ENCODE data around the gene FAM111A. TPM values are rescaled to one million over a fixed set of nuclear protein-coding genes. Genes with fewer than 3 reads are reported as not detected.
"Not testable (repeated sequence)": the region's sequence is repeated elsewhere in the genome, so short reads cannot be mapped to it uniquely, and the experiment has no call there.

FAM111A gene, protein sequence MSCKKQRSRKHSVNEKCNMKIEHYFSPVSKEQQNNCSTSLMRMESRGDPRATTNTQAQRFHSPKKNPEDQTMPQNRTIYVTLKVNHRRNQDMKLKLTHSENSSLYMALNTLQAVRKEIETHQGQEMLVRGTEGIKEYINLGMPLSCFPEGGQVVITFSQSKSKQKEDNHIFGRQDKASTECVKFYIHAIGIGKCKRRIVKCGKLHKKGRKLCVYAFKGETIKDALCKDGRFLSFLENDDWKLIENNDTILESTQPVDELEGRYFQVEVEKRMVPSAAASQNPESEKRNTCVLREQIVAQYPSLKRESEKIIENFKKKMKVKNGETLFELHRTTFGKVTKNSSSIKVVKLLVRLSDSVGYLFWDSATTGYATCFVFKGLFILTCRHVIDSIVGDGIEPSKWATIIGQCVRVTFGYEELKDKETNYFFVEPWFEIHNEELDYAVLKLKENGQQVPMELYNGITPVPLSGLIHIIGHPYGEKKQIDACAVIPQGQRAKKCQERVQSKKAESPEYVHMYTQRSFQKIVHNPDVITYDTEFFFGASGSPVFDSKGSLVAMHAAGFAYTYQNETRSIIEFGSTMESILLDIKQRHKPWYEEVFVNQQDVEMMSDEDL
- 100 to 1,000 TPM in 2 of 3 donors, 10 to 100 TPM in 1; 93.7 to 125 (median 102) TPM for total RNA-seq
- 126 TPM for total RNA-seq (2013)

DNA sequence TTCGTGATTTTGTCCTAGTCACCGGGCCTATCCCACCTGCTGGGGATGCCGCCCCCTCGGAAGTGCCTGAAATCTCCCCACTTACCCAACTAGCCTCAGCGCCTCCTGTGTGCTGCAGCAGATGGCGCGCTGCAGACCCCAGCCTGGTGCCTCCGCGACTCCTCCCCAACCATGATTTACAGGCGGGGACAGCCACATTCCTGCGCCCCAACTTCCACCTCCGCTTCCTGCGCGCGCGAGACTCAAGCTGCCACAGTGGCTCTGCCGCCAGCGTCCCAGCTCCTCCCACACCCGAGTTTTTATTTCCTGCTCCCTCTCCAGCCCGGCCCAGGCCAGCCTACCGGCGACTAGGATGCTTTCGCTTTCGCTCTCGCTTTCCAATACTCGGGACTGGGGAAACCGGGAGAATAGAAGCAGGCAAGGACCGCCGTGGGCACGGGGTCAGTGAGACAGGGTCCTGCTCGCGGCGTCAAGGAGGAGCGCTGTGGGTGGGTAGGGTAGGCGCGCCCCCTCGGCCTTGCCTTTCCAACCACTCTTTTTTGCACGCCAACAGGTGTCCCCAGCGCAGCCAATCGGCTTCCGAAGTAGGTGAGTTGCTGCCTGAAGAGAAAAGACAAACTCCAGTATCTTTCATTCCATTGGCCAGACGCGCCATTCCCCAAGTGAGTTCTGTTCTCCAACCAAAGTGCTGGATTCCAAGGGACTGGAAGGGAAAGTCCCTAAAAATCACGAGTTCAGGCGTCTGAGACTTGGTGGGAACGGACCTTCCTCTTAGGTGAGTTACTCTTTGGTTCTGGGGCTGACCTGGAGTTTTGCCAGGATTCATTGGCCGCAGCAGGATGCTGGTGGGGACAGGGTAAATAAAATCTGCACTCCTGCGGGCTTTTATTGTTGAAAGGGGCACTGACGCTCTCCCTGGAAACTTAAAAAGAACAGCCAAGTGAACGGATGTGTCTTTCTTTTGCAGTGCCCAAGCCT is at the start of gene FAM111A:
Gene FAM111A, plus strand, starts transcription at position 327 of the 978 bp plus-strand sequence. CDS start 6,017 bp downstream, outside the sequence.
- H3K4me1 ChIP-seq (ENCODE audit: control insufficient read depth, insufficient read depth, low read length) = peaks cover 18% of the 10 kb centered on the region
- Mint-ChIP-seq H3K4me1 (peaks cover 50 to 52% of the 10 kb centered on the region in 2 donors), H3K9me3 (no peaks in the 10 kb centered on the region), H3K27ac (peak within 1 kb of the TSS; percentile 95 to 98), H3K27me3 (ENCODE audit: low read depth in 2 of 2) (no peaks in the 10 kb centered on the region), H3K4me3 (peak within 1 kb of the TSS; percentile 100), H3K36me3 (no peaks in the 10 kb centered on the region)
- DNase-seq (peak; percentile 75 to 94), ATAC-seq (peak; percentile 83 to 92 (median 85))
- TF ChIP-seq, protein P1, sequence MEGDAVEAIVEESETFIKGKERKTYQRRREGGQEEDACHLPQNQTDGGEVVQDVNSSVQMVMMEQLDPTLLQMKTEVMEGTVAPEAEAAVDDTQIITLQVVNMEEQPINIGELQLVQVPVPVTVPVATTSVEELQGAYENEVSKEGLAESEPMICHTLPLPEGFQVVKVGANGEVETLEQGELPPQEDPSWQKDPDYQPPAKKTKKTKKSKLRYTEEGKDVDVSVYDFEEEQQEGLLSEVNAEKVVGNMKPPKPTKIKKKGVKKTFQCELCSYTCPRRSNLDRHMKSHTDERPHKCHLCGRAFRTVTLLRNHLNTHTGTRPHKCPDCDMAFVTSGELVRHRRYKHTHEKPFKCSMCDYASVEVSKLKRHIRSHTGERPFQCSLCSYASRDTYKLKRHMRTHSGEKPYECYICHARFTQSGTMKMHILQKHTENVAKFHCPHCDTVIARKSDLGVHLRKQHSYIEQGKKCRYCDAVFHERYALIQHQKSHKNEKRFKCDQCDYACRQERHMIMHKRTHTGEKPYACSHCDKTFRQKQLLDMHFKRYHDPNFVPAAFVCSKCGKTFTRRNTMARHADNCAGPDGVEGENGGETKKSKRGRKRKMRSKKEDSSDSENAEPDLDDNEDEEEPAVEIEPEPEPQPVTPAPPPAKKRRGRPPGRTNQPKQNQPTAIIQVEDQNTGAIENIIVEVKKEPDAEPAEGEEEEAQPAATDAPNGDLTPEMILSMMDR (IDR thresholded peaks at IDR 0.05) = no peak
- peak within 1 kb of the TSS; percentile 88 for H3K4me3 ChIP-seq (ENCODE audit: low read length)
- H3K27ac ChIP-seq (ENCODE audit: low read length) = peak within 1 kb of the TSS; percentile 94
- WGBS (ENCODE audit: insufficient coverage) = under 1% methylated on average over 50 of the region's 50 CpGs
- no peaks in the 10 kb centered on the region for H3K27me3 ChIP-seq (ENCODE audit: control insufficient read depth, insufficient read depth, low read length)
- H3K9me3 ChIP-seq (ENCODE audit: control insufficient read depth, insufficient read depth, low read length) = no peaks in the 10 kb centered on the region
- peaks cover 11% of the 10 kb centered on the region for H3K36me3 ChIP-seq (ENCODE audit: control insufficient read depth, insufficient read depth, low read length)
- intact Hi-C loops (cut with micrococcal nuclease) = loop anchor here (1.0 to 5.0 kb wide), 3 partner anchors 28 to 1486 kb away; partner anchors contain the start of genes CLP1 and ZFP91

DNA sequence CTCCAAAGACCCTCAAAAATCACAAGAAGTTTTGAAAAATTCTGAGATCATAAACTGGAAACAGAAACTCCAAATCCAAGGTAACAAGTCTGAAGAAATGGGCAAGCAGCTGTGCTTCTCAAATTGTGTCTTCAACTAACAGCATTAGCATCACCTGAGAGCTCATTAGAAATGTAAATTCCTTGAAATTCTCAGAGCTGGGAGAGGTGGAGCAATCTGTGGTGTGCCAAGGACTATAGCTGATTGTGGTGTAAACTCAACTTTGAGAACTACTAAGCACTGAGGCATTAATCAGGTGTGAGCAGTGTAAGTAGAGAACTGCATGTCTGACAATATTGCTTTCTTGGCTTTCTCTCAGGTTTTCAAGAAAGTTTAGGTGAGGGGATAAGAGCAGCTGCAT is 49.1 kb upstream of the FAM111A start:
- H3K36me3 ChIP-seq (ENCODE audit: control insufficient read depth, insufficient read depth, low read length); H3K27me3 ChIP-seq (ENCODE audit: control insufficient read depth, insufficient read depth, low read length); intact Hi-C loops (cut with micrococcal nuclease); H3K4me3 Mint-ChIP-seq; H3K9me3 Mint-ChIP-seq; H3K27ac Mint-ChIP-seq; H3K4me1 Mint-ChIP-seq; DNase-seq; H3K36me3 Mint-ChIP-seq; H3K4me3 ChIP-seq (ENCODE audit: low read length); H3K27ac ChIP-seq (ENCODE audit: low read length); H3K9me3 ChIP-seq (ENCODE audit: control insufficient read depth, insufficient read depth, low read length); ATAC-seq; H3K4me1 ChIP-seq (ENCODE audit: control insufficient read depth, insufficient read depth, low read length): not testable (repeated sequence)
- H3K27me3 Mint-ChIP-seq (ENCODE audit: low read depth in 2 of 2) = peaks cover 18 to 46% of the 10 kb centered on the region in 2 donors

DNA sequence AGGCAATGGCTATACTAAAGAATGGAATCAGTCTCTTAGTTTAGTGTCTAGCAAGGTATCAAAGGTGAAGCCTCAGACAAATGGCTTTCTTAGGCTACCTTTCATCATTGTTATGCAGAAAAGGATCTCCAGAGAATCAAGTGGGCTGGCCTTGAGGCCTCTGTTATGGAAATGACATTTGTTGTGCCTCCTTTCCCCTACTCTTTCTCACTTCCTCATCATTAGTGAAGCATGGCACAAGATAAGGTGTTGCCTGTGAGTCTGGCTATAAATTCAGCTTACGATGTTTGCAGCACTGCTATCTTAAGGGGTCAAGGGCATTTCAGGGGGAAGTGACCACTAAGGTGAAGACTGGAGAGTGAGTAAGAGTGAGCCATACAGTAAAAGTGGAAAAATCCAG is 47.4 kb upstream of the FAM111A start:
- H3K4me3 Mint-ChIP-seq; intact Hi-C loops (cut with micrococcal nuclease); H3K27me3 ChIP-seq (ENCODE audit: control insufficient read depth, insufficient read depth, low read length); H3K4me1 ChIP-seq (ENCODE audit: control insufficient read depth, insufficient read depth, low read length); ATAC-seq; H3K36me3 Mint-ChIP-seq; H3K9me3 Mint-ChIP-seq; H3K27ac Mint-ChIP-seq; H3K9me3 ChIP-seq (ENCODE audit: control insufficient read depth, insufficient read depth, low read length); H3K4me3 ChIP-seq (ENCODE audit: low read length); H3K36me3 ChIP-seq (ENCODE audit: control insufficient read depth, insufficient read depth, low read length); H3K4me1 Mint-ChIP-seq; H3K27ac ChIP-seq (ENCODE audit: low read length); DNase-seq: not testable (repeated sequence)
- 62% methylated on average over 1 of the region's 1 CpG for WGBS (ENCODE audit: insufficient coverage)
- peaks cover 17 to 41% of the 10 kb centered on the region in 2 donors for H3K27me3 Mint-ChIP-seq (ENCODE audit: low read depth in 2 of 2)

DNA sequence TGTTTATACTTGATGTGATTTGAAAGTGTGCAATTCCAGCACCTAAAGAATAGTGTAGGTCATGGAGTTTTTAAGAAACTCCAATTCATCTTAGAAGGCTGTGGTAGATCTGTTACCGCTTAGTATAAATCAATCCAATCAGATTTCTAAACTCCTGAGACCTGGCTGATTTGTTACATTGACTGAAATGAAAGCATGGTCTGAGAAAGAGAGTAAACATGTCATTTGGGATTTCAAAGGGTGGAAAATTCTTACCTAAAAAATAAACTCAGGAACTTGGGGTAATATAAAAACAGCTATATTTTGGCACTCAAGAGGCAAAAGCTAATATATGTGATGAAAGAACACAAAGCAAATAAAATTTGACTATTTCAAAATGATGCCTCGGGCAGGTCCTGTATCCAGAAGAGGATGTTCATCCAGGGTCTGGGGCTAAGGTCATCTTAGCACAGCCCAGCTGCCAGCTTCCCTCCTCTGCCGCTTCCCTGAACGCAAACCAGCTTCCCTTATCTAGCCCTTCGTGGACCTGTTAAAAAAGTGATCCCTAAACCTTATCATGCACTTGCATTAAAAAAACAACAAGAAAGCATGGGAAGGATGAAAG is 46.6 kb upstream of the FAM111A start:
- intact Hi-C loops (cut with micrococcal nuclease); H3K9me3 Mint-ChIP-seq; H3K4me1 ChIP-seq (ENCODE audit: control insufficient read depth, insufficient read depth, low read length); DNase-seq; H3K4me3 ChIP-seq (ENCODE audit: low read length); H3K36me3 ChIP-seq (ENCODE audit: control insufficient read depth, insufficient read depth, low read length); ATAC-seq; H3K36me3 Mint-ChIP-seq; H3K4me1 Mint-ChIP-seq; H3K4me3 Mint-ChIP-seq; H3K27me3 ChIP-seq (ENCODE audit: control insufficient read depth, insufficient read depth, low read length); H3K27ac Mint-ChIP-seq; H3K9me3 ChIP-seq (ENCODE audit: control insufficient read depth, insufficient read depth, low read length): not testable (repeated sequence)
- peaks cover 17 to 41% of the 10 kb centered on the region in 2 donors for H3K27me3 Mint-ChIP-seq (ENCODE audit: low read depth in 2 of 2)
- peak overlapping the region; percentile 26 for H3K27ac ChIP-seq (ENCODE audit: low read length)
- WGBS (ENCODE audit: insufficient coverage) = 100% methylated on average over 1 of the region's 5 CpGs

Data from natural killer cell (primary cell).